KMS-11 (cell line): ENCODE measurements around the gene ZNF396.

Experiments used
- H2AFZ ChIP-seq: fragments of 200-600 bp; sonication (generic); 2 replicates; pipeline ENCODE4 v1.6.1; 2016; ENCODE audit warnings: antibody characterized with exemption, mixed run types, low read depth
- H3K27ac ChIP-seq: fragments of 200-600 bp; sonication (generic); 2 replicates; pipeline ENCODE4 v1.6.1; 2016; ENCODE audit warnings: mild to moderate bottlenecking, mixed run types
- H3K27me3 ChIP-seq: fragments of 200-600 bp; sonication (generic); 2 replicates; pipeline ENCODE4 v1.6.1; 2017; ENCODE audit warnings: mild to moderate bottlenecking, low read depth, mixed run types, moderate library complexity; ENCODE audit not compliant: insufficient read depth
- H3K36me3 ChIP-seq: fragments of 200-600 bp; sonication (generic); 2 replicates; pipeline ENCODE4 v1.6.1; 2017; ENCODE audit warnings: mild to moderate bottlenecking, mixed run types; ENCODE audit not compliant: insufficient read depth
- H3K4me1 ChIP-seq: fragments of 200-600 bp; sonication (generic); 2 replicates; pipeline ENCODE4 v1.6.1; 2016; ENCODE audit warnings: mild to moderate bottlenecking, low read depth, mixed run types; ENCODE audit not compliant: poor library complexity, severe bottlenecking
- H3K4me2 ChIP-seq: fragments of 200-600 bp; sonication (generic); 2 replicates; pipeline ENCODE4 v1.7.0; 2016; ENCODE audit warnings: mild to moderate bottlenecking, mixed run types
- H3K4me3 ChIP-seq: fragments of 200-600 bp; sonication (generic); IDR thresholded peaks from 2 replicates; pipeline ENCODE4 v1.6.1; 2017; ENCODE audit warnings: low read depth, low read length, mixed read lengths; ENCODE audit not compliant: insufficient read depth
- H3K79me2 ChIP-seq: fragments of 200-600 bp; sonication (generic); 2 replicates; pipeline ENCODE4 v1.6.1; 2016; ENCODE audit warnings: low read depth, mixed run types; ENCODE audit not compliant: insufficient read depth
- H3K9ac ChIP-seq: fragments of 200-600 bp; sonication (generic); 2 replicates; pipeline ENCODE4 v1.6.1; 2016; ENCODE audit warnings: mild to moderate bottlenecking, mixed run types
- H4K20me1 ChIP-seq: fragments of 200-600 bp; sonication (generic); 2 replicates; pipeline ENCODE4 v1.6.1; 2016; ENCODE audit warnings: mild to moderate bottlenecking, mixed run types; ENCODE audit not compliant: insufficient read depth
- TF ChIP-seq, protein P1 (sequence below): fragments of 200-600 bp; sonication (generic); conservative IDR thresholded peaks from 2 replicates; pipeline ENCODE4 v1.6.1; 2017; ENCODE audit warnings: low read depth, mild to moderate bottlenecking, antibody characterized with exemption, low read length, moderate library complexity, mixed read lengths

Gene ZNF396

DNA sequence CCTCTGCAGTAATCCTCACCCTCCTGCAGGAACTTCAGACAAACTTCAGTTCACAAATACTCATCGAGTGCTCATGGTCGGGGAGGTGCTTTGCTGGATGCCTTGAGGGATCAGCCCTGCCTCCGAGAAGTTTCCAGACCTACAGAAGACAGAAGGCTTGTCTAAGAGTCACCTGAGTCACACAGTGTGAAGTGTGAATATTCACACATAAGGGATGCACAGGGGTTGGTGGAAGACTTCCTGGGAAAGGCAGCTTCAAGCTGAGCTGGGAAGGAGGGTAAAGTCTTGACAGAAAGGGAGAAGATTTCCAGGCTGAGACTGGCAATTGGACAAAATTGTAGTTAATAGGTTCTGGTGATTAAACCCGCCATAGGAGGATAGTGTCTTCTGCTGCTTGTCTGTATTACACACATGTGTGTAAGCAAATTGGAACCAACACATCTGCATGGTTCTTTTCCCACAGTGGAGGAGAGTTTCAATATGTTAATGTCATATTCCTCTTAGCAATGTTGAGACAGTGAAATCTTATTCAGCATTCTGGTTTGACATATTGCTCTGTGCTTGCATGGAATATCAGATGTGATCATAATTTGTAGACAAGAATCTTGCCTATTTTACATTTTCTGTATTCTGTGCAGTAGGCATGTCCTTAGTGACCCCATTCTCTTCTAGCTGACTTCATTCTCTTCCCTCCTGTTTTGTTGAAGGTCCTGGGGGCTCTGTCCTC, 34.7 kb upstream of the ZNF396 start:
- H4K20me1 ChIP-seq = no peaks in the 10 kb centered on the region
- no peak overlapping the region for H2AFZ ChIP-seq
- no peaks in the 10 kb centered on the region for H3K36me3 ChIP-seq
- no peak overlapping the region for H3K27ac ChIP-seq
- no peak overlapping the region for H3K9ac ChIP-seq
- no peaks in the 10 kb centered on the region for H3K27me3 ChIP-seq
- TF ChIP-seq, protein P1, sequence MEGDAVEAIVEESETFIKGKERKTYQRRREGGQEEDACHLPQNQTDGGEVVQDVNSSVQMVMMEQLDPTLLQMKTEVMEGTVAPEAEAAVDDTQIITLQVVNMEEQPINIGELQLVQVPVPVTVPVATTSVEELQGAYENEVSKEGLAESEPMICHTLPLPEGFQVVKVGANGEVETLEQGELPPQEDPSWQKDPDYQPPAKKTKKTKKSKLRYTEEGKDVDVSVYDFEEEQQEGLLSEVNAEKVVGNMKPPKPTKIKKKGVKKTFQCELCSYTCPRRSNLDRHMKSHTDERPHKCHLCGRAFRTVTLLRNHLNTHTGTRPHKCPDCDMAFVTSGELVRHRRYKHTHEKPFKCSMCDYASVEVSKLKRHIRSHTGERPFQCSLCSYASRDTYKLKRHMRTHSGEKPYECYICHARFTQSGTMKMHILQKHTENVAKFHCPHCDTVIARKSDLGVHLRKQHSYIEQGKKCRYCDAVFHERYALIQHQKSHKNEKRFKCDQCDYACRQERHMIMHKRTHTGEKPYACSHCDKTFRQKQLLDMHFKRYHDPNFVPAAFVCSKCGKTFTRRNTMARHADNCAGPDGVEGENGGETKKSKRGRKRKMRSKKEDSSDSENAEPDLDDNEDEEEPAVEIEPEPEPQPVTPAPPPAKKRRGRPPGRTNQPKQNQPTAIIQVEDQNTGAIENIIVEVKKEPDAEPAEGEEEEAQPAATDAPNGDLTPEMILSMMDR = no peak
- no peak overlapping the region for H3K4me2 ChIP-seq
- no peaks in the 10 kb centered on the region for H3K4me1 ChIP-seq
- no peak overlapping the region for H3K4me3 ChIP-seq
- H3K79me2 ChIP-seq = no peaks in the 10 kb centered on the region

DNA sequence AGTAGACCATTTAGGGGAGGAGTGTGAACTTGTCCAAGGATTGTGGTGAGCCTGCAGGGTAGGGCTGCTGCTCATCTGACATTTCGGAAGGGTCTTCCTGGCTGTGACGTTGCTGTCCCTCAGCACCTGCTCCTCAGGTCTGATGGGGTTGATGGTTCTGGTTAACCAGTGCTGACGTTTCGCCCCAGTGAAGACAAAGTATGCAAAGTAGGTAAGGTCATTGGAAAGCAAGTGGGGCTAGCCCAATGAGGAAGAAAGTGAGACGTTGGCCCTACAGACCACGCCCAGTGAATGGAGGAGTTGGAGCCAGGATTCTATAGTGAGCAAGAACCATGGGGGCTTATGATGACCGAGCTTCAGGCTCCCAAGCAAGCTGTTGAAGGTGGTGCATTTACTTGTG, 33.4 kb upstream of the ZNF396 start:
- Histone ChIP-seq H4K20me1 (no peaks in the 10 kb centered on the region), H3K9ac (no peak overlapping the region), H3K4me1 (no peaks in the 10 kb centered on the region), H3K4me3 (no peak overlapping the region), H3K27ac (no peak overlapping the region), H3K36me3 (no peaks in the 10 kb centered on the region), H3K27me3 (no peaks in the 10 kb centered on the region), H2AFZ (no peak overlapping the region), H3K4me2 (no peak overlapping the region), H3K79me2 (no peaks in the 10 kb centered on the region)
- TF ChIP-seq, protein P1 = no peak

DNA sequence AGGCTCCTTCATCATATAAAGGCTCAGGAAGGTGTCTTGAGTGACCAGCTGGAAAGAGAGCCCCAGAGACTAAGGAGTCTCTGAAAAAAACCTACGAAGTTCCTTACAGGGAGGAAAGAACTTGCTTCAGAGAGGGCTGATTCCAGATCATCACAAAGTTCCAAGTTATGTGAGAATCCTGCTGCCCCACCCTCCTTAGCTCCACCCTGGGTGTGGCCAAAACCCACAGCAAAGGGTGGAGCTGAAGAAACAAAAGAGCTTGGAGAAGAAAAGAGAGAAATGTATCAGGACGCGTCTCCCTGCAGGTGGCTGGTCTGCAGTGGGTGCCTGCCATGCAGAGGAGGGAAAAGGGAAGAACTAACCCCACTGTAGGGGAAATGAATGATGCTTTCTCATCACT, 32.8 kb upstream of the ZNF396 start:
- H3K9ac ChIP-seq = no peak overlapping the region
- H3K27ac ChIP-seq = no peak overlapping the region
- H2AFZ ChIP-seq = no peak overlapping the region
- H3K4me3 ChIP-seq = no peak overlapping the region
- H3K36me3 ChIP-seq = no peaks in the 10 kb centered on the region
- TF ChIP-seq, protein P1 = no peak
- no peaks in the 10 kb centered on the region for H3K4me1 ChIP-seq
- no peaks in the 10 kb centered on the region for H4K20me1 ChIP-seq
- no peak overlapping the region for H3K4me2 ChIP-seq
- no peaks in the 10 kb centered on the region for H3K79me2 ChIP-seq
- H3K27me3 ChIP-seq = no peaks in the 10 kb centered on the region

DNA sequence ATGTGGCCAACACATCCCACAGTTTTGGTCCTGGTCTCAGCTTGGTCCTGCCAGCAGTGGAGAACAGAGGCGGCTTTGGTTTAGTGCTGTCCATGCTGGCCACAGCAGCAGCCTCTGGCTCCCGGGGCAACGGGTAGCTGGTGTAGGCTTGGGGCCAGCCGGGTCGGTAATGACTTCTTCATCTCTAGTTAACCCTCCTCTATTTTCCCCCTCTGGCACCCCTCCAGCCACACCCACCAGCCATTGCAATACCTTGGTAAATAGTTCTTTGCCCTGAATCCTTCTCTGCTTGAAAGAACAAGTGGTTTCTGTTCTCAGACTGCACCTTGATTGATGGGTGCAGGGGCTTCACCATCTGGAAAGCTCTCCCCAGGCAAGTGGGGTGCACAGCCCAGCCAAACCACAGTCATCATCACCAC, 31.7 kb upstream of the ZNF396 start:
- Histone ChIP-seq H2AFZ (no peak overlapping the region), H3K27ac (no peak overlapping the region), H3K36me3 (no peaks in the 10 kb centered on the region), H3K27me3 (no peaks in the 10 kb centered on the region), H4K20me1 (no peaks in the 10 kb centered on the region), H3K79me2 (no peaks in the 10 kb centered on the region), H3K4me1 (no peaks in the 10 kb centered on the region), H3K9ac (no peak overlapping the region), H3K4me3 (no peak overlapping the region), H3K4me2 (no peak overlapping the region)
- TF ChIP-seq, protein P1 = no peak
